B cell (primary cell): Measurements from ENCODE around the gene PLCB1. TPM values are rescaled to one million over a fixed set of nuclear protein-coding genes. Genes with fewer than 3 reads are reported as not detected.

Experiments
- ATAC-seq: fragments of 200-7000 bp; cut with Tn5 transposase; one replicate; pipeline ENCODE4 v1.10.0; 2021; ENCODE audit warnings: low read depth, mild to moderate bottlenecking, moderate number of reproducible peaks, moderate library complexity
- CTCF ChIA-PET: fragments of 350-600 bp; sonication (Branson Sonifier 250); formaldehyde crosslinking; loops from one replicate; lab custom pipeline; 2021; ENCODE audit warnings: antibody characterized with exemption, inconsistent platforms; lab: Charles Lee
- POLR2A ChIA-PET: fragments of 350-600 bp; sonication (Branson Sonifier 250); formaldehyde crosslinking; loops from one replicate; lab custom pipeline; 2021; ENCODE audit warnings: antibody characterized with exemption; lab: Charles Lee
- DNase-seq: peaks from one replicate; pipeline ENCODE4 v3.0.0; 2013
- H2AFZ ChIP-seq: 2 replicates; pipeline ENCODE4 v1.6.1; 2012; ENCODE audit warnings: mild to moderate bottlenecking, low read depth, low read length; ENCODE audit not compliant: insufficient read depth, poor library complexity, severe bottlenecking
- H3K27ac ChIP-seq, 2 donors: 1 replicate in 1 of 2; 2 replicates in 1 of 2; pipeline ENCODE4 v1.5.1; 2012 to 2013; ENCODE audit warnings: low read length in 2 of 2, mild to moderate bottlenecking in 2 of 2, moderate library complexity in 1 of 2
- H3K27me3 ChIP-seq, 4 experiments: fragments of 200-600 bp in 1 of 4; sonication (generic) in 1 of 4; replicated peaks in 1 of 4; 1 replicate in 2 of 4; 2 replicates in 2 of 4; pipeline versions ENCODE4 v1.6.1 to v1.7.0; 2013 to 2016; ENCODE audit warnings: low read length in 3 of 4, mild to moderate bottlenecking in 2 of 4, mixed read lengths in 1 of 4, moderate library complexity in 1 of 4; ENCODE audit not compliant: insufficient read depth in 4 of 4, control insufficient read depth in 3 of 4; ENCODE audit errors: control extremely low read depth in 1 of 4
- H3K36me3 ChIP-seq, 2 experiments: replicated peaks in 1 of 2; 1 replicate in 1 of 2; 2 replicates in 1 of 2; pipeline versions ENCODE4 v1.6.1 to v1.7.1; 2013; ENCODE audit warnings: low read length in 1 of 2; ENCODE audit not compliant: insufficient read depth in 2 of 2, control insufficient read depth in 1 of 2; ENCODE audit errors: control extremely low read depth in 1 of 2, extremely low read depth in 1 of 2
- H3K4me1 ChIP-seq, 2 donors: fragments of 200-600 bp in 1 of 2; sonication (generic) in 1 of 2; 1 replicate in 1 of 2; 2 replicates in 1 of 2; pipeline versions ENCODE4 v1.5.1 to v1.6.1; 2013 to 2017; ENCODE audit warnings: low read length in 2 of 2; ENCODE audit not compliant: control insufficient read depth in 2 of 2, insufficient read depth in 2 of 2
- H3K4me2 ChIP-seq: replicated peaks from 2 replicates; pipeline ENCODE3; 2012; ENCODE audit warnings: mild to moderate bottlenecking, low read depth, low read length; ENCODE audit not compliant: poor library complexity, severe bottlenecking
- H3K4me3 ChIP-seq, 5 experiments: fragments of 200-600 bp in 1 of 5; sonication (generic) in 1 of 5; 1 replicate in 3 of 5; 2 replicates in 2 of 5; pipeline versions ENCODE4 v1.5.1 to v1.7.0; 2011 to 2016; ENCODE audit warnings: low read length in 4 of 5, mild to moderate bottlenecking in 4 of 5, low read depth in 2 of 5, control low read depth in 1 of 5, moderate library complexity in 1 of 5; ENCODE audit not compliant: insufficient read depth in 1 of 5; ENCODE audit errors: control extremely low read depth in 1 of 5, extremely low read depth in 1 of 5
- H3K79me2 ChIP-seq: fragments of 200-600 bp; sonication (generic); one replicate; pipeline ENCODE4 v1.6.0; 2016; ENCODE audit warnings: low read length; ENCODE audit not compliant: control insufficient read depth, insufficient read depth
- H3K9ac ChIP-seq: fragments of 200-600 bp; sonication (generic); 2 replicates; pipeline ENCODE4 v1.6.1; 2017; ENCODE audit warnings: mild to moderate bottlenecking, low read length, moderate library complexity
- H3K9me3 ChIP-seq, 3 donors: one replicate each; pipeline versions ENCODE4 v1.6.1 to v1.7.1; 2013; ENCODE audit warnings: low read length in 2 of 3; ENCODE audit not compliant: control insufficient read depth in 2 of 3, insufficient read depth in 1 of 3; ENCODE audit errors: control extremely low read depth in 1 of 3
- H4K20me1 ChIP-seq: 2 replicates; pipeline ENCODE4 v1.6.0; 2012; ENCODE audit warnings: mild to moderate bottlenecking, low read length; ENCODE audit not compliant: insufficient read depth, control insufficient read depth, poor library complexity, severe bottlenecking
- H3K27ac Mint-ChIP-seq: one replicate; pipeline ENCODE4 v1.8.0; 2021; ENCODE audit warnings: mixed read lengths
- H3K27me3 Mint-ChIP-seq: one replicate; pipeline ENCODE4 v1.8.0; 2021; ENCODE audit warnings: mixed read lengths
- H3K4me1 Mint-ChIP-seq: one replicate; pipeline ENCODE4 v1.8.0; 2021; ENCODE audit warnings: mixed read lengths
- H3K4me3 Mint-ChIP-seq: one replicate; pipeline ENCODE4 v1.8.0; 2021; ENCODE audit warnings: mixed read lengths
- H3K9me3 Mint-ChIP-seq: one replicate; pipeline ENCODE4 v1.8.0; 2022; ENCODE audit warnings: mixed read lengths; ENCODE audit not compliant: insufficient read depth
- CTCF ChIP-seq: fragments of 200-600 bp; IDR thresholded peaks from one replicate; pipeline ENCODE4 v1.8.0; 2022; ENCODE audit warnings: antibody characterized with exemption, mild to moderate bottlenecking
- EZH2 ChIP-seq: IDR thresholded peaks from 2 replicates; pipeline ENCODE4 v1.6.1; 2012; ENCODE audit warnings: borderline replicate concordance, low read depth, mild to moderate bottlenecking, moderate library complexity, low read length; ENCODE audit not compliant: insufficient read depth, poor library complexity, severe bottlenecking
- WGBS: methylation state at CpG from one replicate; pipeline ENCODE4 v1.1.5; 2013; ENCODE audit warnings: missing lambda C conversion rate; ENCODE audit not compliant: insufficient coverage; 5-methylcytosine and 5-hydroxymethylcytosine counted together
- intact Hi-C: fragments of 100-400 bp; cut with micrococcal nuclease; formaldehyde crosslinking; loops from one replicate; pipeline ENCODE4 v1.10.0; 2022
- polyA plus RNA-seq: library from polyadenylated mRNA; depleted of rRNA; stranded (reverse); fragments of >200 nt; gene quantifications from 2 replicates; pipeline ENCODE4 v1.2.3, GENCODE V29; 2012
- total RNA-seq, 2 donors: library from RNA; stranded (reverse); fragments of 120-200 nt in 1 of 2; gene quantifications; 1 replicate in 1 of 2; 2 replicates in 1 of 2; pipeline versions ENCODE4 v1.2.3 to v1.2.4, GENCODE V29; 2013 to 2022

Gene PLCB1
- total and polyA plus RNA-seq, 2 donors (not counting 1 experiment from before 2014, with no cell fraction given): 0.18 to 0.47 TPM

GRCh38 chr20:8720089-8720488, 588.0 kb downstream of the PLCB1 start:
- intact Hi-C loops: no loop called here
- H3K36me3 ChIP-seq: no peaks in the 10 kb centered on the region

GRCh38 chr20:8721098-8721497, 589.0 kb downstream of the PLCB1 start:
- ChIA-PET POLR2A (no interaction called here), CTCF (interaction anchor here (0.6 to 3.9 kb wide), 22 partner anchors 8 to 1956 kb away, joined by 3 to 78 read pairs (median 4); no protein-coding TSS in a partner anchor)
- Mint-ChIP-seq H3K4me1 (no peaks in the 10 kb centered on the region), H3K27me3 (no peaks in the 10 kb centered on the region), H3K27ac (no peak overlapping the region), H3K9me3 (no peaks in the 10 kb centered on the region), H3K4me3 (no peak overlapping the region)
- Histone ChIP-seq H4K20me1 (no peaks in the 10 kb centered on the region), H3K27ac (no peak overlapping the region), H3K9me3 (no peaks in the 10 kb centered on the region), H3K4me3 (no peak overlapping the region), H3K4me2 (no peak overlapping the region), H3K27me3 (no peaks in the 10 kb centered on the region), H3K36me3 (no peaks in the 10 kb centered on the region), H2AFZ (no peak overlapping the region), H3K4me1 (no peaks in the 10 kb centered on the region), H3K79me2 (no peaks in the 10 kb centered on the region), H3K9ac (no peak overlapping the region)
- DNase-seq (peak; percentile 20), ATAC-seq (no peak)
- WGBS: 17% methylated on average over 2 of the region's 5 CpGs
- TF ChIP-seq EZH2 (no peak), CTCF (peak; percentile 61)
- intact Hi-C loops: no loop called here

More at GRCh38 chr20:8720089-8720488, 588.0 kb downstream of the PLCB1 start:
- no peaks in the 10 kb centered on the region for H4K20me1 ChIP-seq
- no peak overlapping the region for H3K4me2 ChIP-seq
- no peak overlapping the region for H3K9ac ChIP-seq
- no peaks in the 10 kb centered on the region for H3K4me1 Mint-ChIP-seq
- no peaks in the 10 kb centered on the region for H3K4me1 ChIP-seq
- H3K4me3 ChIP-seq: no peak overlapping the region
- WGBS: 100% methylated on average over 2 of the region's 4 CpGs
- H3K79me2 ChIP-seq: no peaks in the 10 kb centered on the region
- DNase-seq: no peak
- TF ChIP-seq EZH2 (no peak), CTCF (no peak)
- ChIA-PET POLR2A (no interaction called here), CTCF (interaction anchor here (0.7 to 3.9 kb wide), 7 partner anchors 12 to 1955 kb away, joined by 3 to 78 read pairs (median 21); partner anchors contain the start of gene TMX4)
- no peak overlapping the region for H3K4me3 Mint-ChIP-seq
- H3K9me3 Mint-ChIP-seq: no peaks in the 10 kb centered on the region
- no peak overlapping the region for H3K27ac ChIP-seq
- ATAC-seq: no peak
- H2AFZ ChIP-seq: no peak overlapping the region
- H3K27me3 ChIP-seq: no peaks in the 10 kb centered on the region
- no peaks in the 10 kb centered on the region for H3K9me3 ChIP-seq
- H3K27me3 Mint-ChIP-seq: no peaks in the 10 kb centered on the region
- H3K27ac Mint-ChIP-seq: no peak overlapping the region
